HG03432 (cell line): ENCODE measurements around the gene OR2F2.

Experiments
- ATAC-seq: cut with Tn5 transposase; IDR thresholded peaks from one replicate; pipeline ENCODE4 v1.9.1; 2021; ENCODE audit warnings: mild to moderate bottlenecking, moderate library complexity; ENCODE audit not compliant: unreplicated experiment

OR2F2 gene

DNA sequence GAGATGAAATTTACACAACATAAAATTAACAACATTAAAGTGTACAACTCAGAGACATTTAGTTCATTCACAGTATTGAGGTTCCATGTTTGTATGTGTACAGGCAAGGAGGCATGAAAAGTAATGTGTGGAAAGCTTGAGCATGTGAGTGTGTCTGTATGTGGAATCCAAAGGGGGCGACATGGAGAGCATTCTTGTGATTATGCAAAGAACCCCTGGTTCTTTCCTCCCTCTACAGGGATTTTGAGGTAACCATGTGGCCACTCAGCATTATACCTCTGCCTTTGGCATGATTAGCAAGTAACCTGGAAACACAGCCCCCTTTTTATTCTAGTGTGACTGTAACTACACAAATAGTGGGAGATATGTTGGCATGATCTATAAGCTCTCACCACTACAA lies 40.6 kb downstream of the OR2F2 start:
- no peak for ATAC-seq

DNA sequence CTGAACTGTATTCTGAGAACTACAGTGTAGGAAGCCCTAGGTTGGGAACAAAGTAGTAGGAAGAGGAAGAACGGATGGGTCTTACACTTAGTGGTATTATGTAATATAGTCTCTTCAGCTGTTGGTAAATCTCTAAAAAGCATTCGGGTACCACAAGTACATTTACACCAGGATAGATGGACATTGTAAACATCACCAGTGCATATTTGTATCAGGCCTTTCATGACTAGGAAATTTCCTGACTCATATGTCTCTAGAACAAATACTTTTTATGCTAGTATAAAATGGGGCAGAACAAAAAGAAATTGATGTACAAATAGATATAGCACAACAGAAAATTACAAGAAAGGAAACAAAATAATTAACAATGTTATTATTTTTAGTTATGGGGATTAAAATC lies 43.6 kb downstream of the OR2F2 start:
- ATAC-seq, result no peak

DNA sequence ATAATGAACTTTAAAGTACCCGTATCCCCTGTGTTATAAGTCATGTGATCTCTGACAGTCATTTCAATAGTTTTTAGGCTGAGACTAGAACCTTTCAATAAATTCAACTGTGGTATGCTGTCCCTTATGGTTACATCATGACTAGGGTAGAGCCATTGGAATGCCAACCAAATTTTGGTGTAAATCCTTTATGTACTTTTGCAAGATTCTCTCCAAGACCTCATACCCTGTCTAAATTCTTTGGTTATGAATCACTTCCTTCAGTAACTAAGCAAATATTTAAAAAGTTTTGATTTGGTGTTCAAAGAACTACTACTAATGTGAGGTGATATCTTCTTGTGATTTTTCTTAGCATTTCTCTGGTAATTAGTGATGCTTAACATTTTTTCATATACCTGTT lies 44.3 kb downstream of the OR2F2 start:
- ATAC-seq, result no peak

DNA sequence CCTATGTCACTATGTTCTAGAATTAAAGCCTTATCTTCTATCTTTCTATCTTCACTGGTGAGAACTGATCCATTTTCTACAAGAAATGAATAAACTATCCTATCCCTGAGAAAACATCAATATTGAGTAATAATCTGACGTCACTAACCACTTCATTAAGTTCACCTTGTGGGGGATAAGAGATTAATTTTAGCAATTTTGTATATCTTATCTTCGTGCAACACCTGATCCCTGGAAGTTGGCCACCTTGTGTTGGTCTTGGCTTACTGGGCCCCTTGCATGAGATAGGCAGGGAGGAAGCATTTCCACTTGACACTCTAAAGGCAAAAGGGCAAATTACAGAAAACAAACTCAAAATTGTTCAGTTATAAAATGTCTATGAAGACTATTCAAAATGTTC lies 45.0 kb downstream of the OR2F2 start:
- no peak for ATAC-seq

DNA sequence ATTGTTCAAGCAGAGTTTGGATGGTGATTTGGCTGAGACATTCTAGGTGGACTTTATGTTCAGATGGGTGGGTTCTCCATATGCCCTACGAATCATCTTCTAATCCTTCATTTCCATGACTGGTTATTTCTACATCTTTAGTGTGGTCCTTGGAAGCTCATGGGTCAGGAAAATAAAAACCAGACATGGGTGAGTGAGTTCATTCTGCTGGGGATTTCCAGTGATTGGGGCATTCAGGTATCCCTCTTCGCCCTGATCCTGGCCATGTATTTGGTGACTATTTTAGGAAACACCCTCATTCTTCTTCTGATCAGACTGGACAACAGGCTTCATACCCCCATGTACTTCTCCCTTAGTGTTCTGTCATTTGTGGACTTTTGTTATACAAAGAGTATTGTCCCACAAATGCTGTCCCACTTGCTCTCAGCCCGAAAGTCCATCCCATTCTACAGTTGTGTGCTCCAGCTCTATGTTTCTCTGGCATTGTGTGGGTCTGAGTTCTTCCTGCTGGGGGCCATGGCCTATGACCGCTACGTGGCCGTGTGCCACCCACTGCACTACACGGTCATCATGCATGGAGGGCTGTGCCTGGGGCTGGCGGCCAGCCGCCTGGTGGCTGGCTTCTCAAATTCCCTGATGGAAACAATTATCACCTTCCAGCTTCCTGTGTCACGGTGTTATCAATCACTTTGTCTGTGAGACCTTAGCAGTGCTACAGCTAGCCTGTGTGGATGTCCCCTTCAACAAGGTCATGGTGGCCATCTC lies 45.9 kb downstream of the OR2F2 start:
- no peak for ATAC-seq

DNA sequence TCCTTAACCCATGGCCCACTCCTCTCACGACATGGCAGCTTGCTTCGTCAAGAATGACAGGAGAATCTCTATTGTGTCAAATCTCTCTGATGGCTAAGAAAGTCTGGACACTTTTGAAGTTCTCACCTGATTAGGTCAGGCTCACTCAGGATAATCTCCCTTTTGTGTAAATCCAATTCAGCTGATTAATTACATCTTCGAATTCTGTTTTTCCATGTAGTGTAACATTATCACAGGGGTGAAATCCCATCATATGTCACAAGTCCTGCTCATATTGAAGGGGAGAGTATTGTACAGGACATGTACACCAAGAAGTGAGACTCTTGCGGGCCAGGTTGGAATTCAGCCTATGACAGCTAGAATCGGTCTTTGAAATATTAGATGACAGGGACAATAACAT lies 48.9 kb downstream of the OR2F2 start:
- ATAC-seq, result no peak
